HepG2 (cell line): Measurements from ENCODE around the gene PRR23B.

ENCODE experiments used
- ARNT2 ChIP-seq: sonication (generic); formaldehyde crosslinking; IDR thresholded peaks from 2 replicates; pipeline ENCODE4 v1.8.0; 2022; ENCODE audit warnings: mild to moderate bottlenecking, low read depth, missing genetic modification reagents, moderate library complexity
- CCAR2 ChIP-seq: fragments of 200-400 bp; formaldehyde crosslinking; optimal IDR thresholded peaks from 2 replicates; pipeline ENCODE3; 2018; ENCODE audit warnings: low read depth, mild to moderate bottlenecking, low read length, moderate library complexity
- EZH2 ChIP-seq: conservative IDR thresholded peaks from 2 replicates; pipeline ENCODE4 v1.6.1; 2012; ENCODE audit warnings: mild to moderate bottlenecking, low read depth, low read length, moderate library complexity
- FOXJ3 ChIP-seq: sonication (generic); formaldehyde crosslinking; IDR thresholded peaks from 2 replicates; pipeline ENCODE4 v1.4.0; 2020; ENCODE audit warnings: missing genetic modification reagents, mild to moderate bottlenecking, borderline replicate concordance
- KDM5A ChIP-seq: fragments of 200-600 bp; sonication (generic); IDR thresholded peaks from 2 replicates; pipeline ENCODE4 v1.7.0; 2018; ENCODE audit warnings: antibody characterized with exemption, mild to moderate bottlenecking, low read length, borderline replicate concordance
- RXRA ChIP-seq: sonication (generic); formaldehyde crosslinking; IDR thresholded peaks from 2 replicates; pipeline ENCODE4 v1.5.1; 2020; ENCODE audit warnings: missing genetic modification reagents
- TAF1 ChIP-seq: sonication (generic); formaldehyde crosslinking; IDR thresholded peaks from 2 replicates; pipeline ENCODE4 v1.4.0; 2020; ENCODE audit warnings: missing genetic modification reagents
- TCF12 ChIP-seq, 2 experiments: fragments of 450-650 bp in 1 of 2; sonication (generic) in 1 of 2; formaldehyde crosslinking in 1 of 2; IDR thresholded peaks; 2 replicates each; pipeline versions ENCODE4 v1.6.1 to v1.8.0; 2017 to 2022; ENCODE audit warnings: antibody characterized with exemption in 1 of 2, mild to moderate bottlenecking in 1 of 2, missing genetic modification reagents in 1 of 2, moderate library complexity in 1 of 2
- TCF7 ChIP-seq: sonication (generic); IDR thresholded peaks from 2 replicates; pipeline ENCODE4 v1.6.1; 2016; ENCODE audit warnings: antibody characterized with exemption, low read depth
- ZBTB7B ChIP-seq: sonication (generic); formaldehyde crosslinking; IDR thresholded peaks from 2 replicates; pipeline ENCODE4 v1.4.0; 2020; ENCODE audit warnings: missing genetic modification reagents
- ZSCAN29 ChIP-seq: sonication (generic); formaldehyde crosslinking; conservative IDR thresholded peaks from 2 replicates; pipeline ENCODE4 v1.4.0; 2020; ENCODE audit warnings: mild to moderate bottlenecking, missing genetic modification reagents
- ZSCAN30 ChIP-seq: sonication (generic); formaldehyde crosslinking; IDR thresholded peaks from 2 replicates; pipeline ENCODE4 v1.5.0; 2020; ENCODE audit warnings: mild to moderate bottlenecking, missing genetic modification reagents
- TF ChIP-seq, protein P1 (sequence below): sonication (generic); formaldehyde crosslinking; IDR thresholded peaks from 2 replicates; pipeline ENCODE4 v1.4.0; 2020; ENCODE audit warnings: missing genetic modification reagents

DNA sequence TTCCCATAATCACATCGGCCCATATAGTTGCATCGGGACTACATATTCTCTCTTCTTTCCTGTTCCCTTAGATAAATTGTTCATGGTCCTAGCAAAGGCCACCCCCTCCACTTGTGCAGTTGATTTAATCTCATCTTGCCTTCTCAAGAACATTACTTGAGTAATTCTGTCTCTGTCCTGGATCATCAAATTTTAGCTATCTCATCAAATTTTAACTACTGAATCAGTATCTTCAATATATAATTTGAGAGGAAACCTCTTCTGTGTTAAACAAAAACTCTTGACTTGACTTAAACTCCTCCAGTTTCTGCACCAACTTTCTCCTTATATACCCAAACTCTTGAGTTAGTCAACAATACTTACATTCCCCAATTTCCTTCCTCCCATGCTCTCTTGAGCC, 4.2 kb upstream of the PRR23B start:
- TF ChIP-seq CCAR2 (no peak), RXRA (no peak), ZBTB7B (CRISPR knock-in tag) (no peak), TCF12 (IDR thresholded peaks at IDR 0.05) (no peak), TCF12 (CRISPR knock-in tag; IDR thresholded peaks at IDR 0.05) (no peak), TAF1 (CRISPR knock-in tag) (no peak), KDM5A (no peak), FOXJ3 (CRISPR knock-in tag) (no peak), ZSCAN30 (CRISPR knock-in tag) (no peak), ARNT2 (no peak), ZSCAN29 (CRISPR knock-in tag) (no peak), EZH2 (no peak), TCF7 (no peak)
- TF ChIP-seq, protein P1, sequence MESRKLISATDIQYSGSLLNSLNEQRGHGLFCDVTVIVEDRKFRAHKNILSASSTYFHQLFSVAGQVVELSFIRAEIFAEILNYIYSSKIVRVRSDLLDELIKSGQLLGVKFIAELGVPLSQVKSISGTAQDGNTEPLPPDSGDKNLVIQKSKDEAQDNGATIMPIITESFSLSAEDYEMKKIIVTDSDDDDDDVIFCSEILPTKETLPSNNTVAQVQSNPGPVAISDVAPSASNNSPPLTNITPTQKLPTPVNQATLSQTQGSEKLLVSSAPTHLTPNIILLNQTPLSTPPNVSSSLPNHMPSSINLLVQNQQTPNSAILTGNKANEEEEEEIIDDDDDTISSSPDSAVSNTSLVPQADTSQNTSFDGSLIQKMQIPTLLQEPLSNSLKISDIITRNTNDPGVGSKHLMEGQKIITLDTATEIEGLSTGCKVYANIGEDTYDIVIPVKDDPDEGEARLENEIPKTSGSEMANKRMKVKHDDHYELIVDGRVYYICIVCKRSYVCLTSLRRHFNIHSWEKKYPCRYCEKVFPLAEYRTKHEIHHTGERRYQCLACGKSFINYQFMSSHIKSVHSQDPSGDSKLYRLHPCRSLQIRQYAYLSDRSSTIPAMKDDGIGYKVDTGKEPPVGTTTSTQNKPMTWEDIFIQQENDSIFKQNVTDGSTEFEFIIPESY (CRISPR knock-in tag): no peak
